Inferior parietal cortex (tissue), 1 donor: ENCODE measurements around the gene FAM98B.

ENCODE experiments used
- DNase-seq: peaks from one replicate; pipeline ENCODE4 v3.0.0-alpha.2; 2016; ENCODE audit errors: extremely low spot score

Gene FAM98B

DNA sequence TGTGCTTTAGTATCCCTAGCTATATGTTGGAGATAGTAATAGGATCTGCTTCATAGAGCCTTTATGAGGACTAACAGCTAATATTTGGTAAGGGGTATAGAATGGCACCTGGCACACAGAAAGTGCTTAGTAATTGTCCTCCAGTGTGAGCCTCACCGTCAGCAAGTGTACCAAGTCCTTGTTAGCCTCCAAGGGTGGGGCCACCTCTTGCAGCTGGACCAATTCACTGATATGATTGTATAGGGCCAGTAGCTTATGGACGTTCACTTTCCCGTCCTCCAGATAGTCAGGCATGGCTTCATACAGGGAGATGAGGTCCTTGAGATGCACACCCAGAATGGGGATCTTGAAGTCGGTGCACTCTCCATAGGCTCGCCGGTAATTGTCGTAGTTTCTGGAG is 53.6 kb downstream of the FAM98B start:
- DNase-seq: no peak

DNA sequence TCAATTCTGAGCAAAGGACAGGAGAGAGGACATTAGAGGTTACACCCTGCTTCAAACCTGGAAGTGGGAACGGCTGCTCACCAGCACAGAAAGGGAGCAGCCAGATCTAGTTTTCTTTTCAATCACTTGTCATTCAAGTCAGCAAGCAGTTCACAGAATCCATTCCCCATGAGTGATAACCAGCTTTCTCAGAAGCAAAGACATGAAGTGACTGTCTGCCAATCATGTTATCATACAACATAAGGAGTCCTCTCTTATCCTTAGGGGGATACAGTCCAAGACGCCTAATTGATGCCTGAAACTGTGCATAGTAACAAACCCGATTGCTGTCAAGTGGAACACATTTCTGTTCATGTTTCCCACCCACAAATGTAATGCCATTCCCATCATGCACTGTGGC is 54.7 kb downstream of the FAM98B start:
- DNase-seq: no peak

- no peak for DNase-seq
Observed at GRCh38 chr15:38509152-38509551, 55.2 kb downstream of the FAM98B start.

GRCh38 chr15:38512901-38513300 is 59.0 kb downstream of the FAM98B start:
- no peak for DNase-seq

GRCh38 chr15:38514601-38515000 is 60.7 kb downstream of the FAM98B start:
- DNase-seq: no peak

DNA sequence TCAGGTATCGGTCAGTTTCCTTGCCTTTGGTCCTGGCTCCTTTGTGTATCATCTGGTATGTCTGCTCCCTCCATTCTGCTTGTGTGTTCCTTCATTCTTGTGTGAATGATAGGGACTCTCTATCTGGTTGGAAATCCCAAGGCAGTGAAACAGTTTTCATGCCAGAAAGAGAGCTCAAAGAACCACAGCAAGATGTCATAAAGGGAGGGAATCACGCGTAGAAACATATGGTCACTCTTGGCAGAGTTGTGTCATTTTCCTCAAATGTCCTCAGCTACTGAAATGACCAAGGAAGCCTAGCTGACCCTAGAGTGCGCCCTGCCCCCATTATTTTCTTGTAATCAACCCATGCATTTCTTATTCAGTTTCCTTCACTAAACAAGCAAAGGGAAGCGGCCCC is 62.7 kb downstream of the FAM98B start:
- no peak for DNase-seq

DNA sequence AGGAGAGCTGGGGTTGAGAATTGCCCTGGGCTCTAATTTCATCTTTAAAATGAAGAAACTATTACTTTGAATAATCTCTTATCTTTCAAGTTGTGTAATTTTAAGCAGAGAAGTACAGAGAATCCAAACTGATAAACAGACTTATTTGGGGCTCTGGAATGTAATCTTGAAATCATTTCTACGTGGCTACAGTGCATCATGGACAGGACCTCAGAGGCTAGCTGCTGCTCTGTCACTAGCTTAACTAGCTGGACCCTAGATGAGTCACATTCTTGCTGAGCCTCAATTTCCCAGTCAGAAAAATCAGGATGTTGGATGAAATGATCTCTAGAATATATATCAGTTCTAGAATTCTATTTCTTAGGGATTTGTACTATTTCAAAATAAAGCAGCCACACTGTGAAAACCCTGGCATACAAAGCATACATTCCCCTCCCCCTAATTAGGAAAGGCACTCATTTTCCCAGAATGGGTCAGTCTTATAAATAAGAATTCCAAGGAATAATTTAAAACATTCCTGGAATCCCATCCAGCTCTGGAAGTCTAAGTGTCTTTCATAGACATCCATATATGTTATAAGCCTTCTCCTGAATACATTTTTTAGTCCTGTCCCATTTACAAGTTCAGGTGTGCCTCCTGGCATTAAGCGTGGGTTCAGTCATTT is 63.5 kb downstream of the FAM98B start:
- no peak for DNase-seq

GRCh38 chr15:38518084-38518483 is 64.2 kb downstream of the FAM98B start:
- DNase-seq: no peak

- DNase-seq: no peak
Observed at GRCh38 chr15:38520035-38520434, 66.1 kb downstream of the FAM98B start.

GRCh38 chr15:38521316-38521715 is 67.4 kb downstream of the FAM98B start:
- no peak for DNase-seq

- DNase-seq: no peak
Observed at GRCh38 chr15:38522922-38523321, 69.0 kb downstream of the FAM98B start.

- DNase-seq: no peak
Observed at GRCh38 chr15:38524156-38524555, 70.2 kb downstream of the FAM98B start.

DNA sequence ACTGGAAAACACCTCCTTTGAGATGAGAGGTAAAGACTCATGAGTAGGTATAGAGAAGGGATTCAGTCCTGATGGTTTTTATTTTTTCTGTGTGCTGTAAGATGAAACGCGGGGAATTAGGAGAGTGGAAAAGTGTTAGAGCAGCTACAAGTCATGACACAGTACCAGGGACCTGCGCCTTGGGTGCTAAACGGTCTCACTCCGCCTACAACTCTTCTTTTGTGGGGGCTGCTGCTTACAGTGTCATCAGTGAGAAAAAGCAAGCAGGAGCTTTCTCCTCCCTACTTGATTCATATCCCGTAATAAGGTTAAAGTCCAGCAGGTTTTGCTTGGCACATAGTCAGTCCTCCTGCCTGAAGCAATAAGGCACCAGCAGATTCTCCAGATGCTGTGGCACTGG is 71.6 kb downstream of the FAM98B start:
- no peak for DNase-seq

GRCh38 chr15:38526158-38526557 is 72.2 kb downstream of the FAM98B start:
- DNase-seq: no peak

DNA sequence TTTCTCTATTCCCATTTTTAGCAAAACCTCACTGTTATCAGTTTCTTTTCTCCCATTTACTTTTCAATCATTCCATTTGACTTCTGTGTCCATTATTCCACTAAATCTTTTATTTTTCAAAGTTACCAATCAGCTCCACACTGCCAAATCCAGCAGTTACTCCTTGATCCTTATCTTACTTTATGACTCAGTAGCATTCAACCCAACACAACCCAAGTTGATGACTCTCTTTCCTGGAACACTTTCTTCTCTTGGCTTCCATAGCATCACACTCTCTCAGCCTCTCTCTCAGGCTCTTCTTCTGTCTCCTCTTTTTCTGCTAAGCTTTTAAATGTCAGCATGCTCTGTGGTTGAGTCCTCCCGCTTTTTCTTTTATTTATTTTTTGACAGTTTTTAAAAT is 74.4 kb downstream of the FAM98B start:
- DNase-seq: no peak

GRCh38 chr15:38530113-38530512 is 76.2 kb downstream of the FAM98B start:
- DNase-seq: no peak

- peak; percentile 63 for DNase-seq
Observed at GRCh38 chr15:38531509-38531908, 77.6 kb downstream of the FAM98B start.

DNA sequence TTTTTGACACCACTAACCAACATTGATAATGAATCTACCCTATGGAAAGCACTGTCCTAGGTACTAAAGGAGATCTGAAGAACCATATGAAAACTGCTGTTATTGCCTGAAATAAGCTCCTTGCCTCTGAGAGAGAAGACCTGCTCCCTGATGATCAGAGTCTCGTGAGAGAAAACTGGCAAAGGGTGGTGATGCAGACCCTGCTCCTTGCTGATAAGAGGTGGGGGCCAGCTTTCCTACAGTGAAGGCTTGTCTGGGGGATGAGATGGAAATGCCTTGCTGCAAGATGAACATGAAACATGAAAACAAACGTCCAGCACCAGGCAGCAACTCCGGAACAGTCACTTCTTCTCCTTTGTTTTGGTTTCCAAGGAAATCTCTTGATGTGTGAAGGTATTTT is 78.8 kb downstream of the FAM98B start:
- DNase-seq: no peak

DNA sequence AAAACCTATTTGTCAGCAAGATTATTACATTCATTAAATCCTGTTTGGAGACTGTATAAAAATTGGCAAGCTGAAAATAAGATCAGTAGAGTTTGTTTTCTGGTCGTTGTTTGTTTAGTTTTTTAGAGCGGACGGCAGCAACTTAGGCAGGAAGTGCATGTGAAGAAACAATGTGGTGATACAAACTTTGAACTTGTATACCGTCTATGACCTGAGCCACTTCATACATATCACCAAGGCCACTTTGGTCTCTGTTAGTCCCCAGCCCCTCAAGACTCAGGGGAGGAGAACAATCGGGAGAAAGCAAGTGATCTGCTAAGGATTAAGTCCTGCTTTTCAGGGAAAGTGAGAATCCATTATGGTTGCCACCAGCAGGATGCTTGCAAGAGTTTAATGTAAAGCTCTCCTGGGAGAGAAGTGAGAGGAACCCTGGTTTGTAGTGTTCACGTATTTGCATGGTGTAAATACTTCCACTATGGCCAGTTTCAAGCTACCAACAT is 79.5 kb downstream of the FAM98B start:
- DNase-seq: no peak

DNA sequence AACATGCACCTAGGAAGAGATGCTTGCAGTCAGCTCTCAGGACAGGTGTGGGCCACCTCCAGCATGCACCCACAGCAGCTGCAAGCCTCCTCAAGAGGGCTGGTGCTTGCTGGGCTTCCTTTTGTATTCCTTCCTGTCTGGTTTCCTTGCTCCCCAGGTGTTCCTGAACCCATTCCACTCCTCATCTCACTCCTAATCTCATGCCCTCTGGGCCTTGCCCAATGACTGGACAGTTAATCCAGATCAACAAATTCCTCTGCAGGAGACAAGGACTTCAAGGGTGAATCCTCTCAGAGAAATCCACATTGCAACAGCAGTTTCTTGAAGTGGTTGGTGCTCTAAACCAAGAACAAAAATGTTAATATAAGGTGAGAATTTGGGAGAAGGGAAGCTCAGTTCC is 80.0 kb downstream of the FAM98B start:
- no peak for DNase-seq

DNA sequence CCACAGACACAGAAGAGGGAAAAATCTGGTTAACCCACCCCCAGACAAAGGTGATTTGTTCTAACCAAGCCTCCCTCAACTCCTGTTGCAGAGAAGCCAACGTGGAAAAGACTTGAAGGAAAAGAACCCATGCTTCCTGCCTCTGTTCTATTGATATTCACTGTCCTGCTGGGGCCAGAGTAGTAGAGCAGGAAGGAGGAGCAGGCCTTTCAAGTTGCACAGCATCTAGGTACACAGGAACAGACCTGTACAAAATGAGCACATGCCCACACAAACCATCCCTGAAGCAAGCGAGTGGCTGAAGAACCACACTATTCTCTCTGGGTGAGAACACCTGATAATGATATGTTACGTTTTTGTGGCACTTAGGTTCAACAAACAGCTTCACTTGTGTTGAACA is 80.8 kb downstream of the FAM98B start:
- DNase-seq: no peak

GRCh38 chr15:38535491-38536200 is 81.7 kb downstream of the FAM98B start:
- DNase-seq: peak; percentile 68

DNA sequence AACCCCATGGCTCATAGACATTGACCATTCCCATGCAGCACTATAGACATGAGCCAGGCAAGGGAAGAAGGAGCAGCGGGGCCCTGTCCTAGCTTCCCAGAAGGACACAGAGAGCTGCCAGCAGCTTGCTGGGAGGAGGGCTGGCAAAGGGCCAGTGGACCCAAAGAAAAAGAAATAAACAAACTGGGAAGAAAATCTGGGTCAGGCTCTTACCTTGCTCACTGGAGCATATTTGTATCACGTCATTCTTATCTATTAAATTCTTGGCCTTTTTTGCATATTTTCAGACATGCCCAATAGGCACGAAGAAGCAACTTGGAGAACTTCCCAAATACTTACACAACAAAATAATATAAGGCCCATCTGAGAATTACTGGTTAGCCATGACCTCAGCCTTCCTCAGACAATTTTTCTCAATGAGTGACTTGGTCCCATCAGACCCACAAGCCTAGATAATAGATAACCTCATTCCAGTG is 82.3 kb downstream of the FAM98B start:
- no peak for DNase-seq
